GM11168 (cell line): Measurements from ENCODE around the gene NCK2.
"Not testable (repeated sequence)": the region's sequence is repeated elsewhere in the genome, so short reads cannot be mapped to it uniquely, and the experiment has no call there.

ENCODE experiments used
- in situ Hi-C: fragments of 300-500 bp; cut with MboI; formaldehyde crosslinking; loops from one replicate; pipeline ENCODE4 v1.12.0; 2022; ENCODE audit warnings: low sequenced_read_pairs; ENCODE audit not compliant: unreplicated experiment

The NCK2 gene

GRCh38 chr2:105881286-105882136 lies 136.8 kb downstream of the NCK2 start:
- in situ Hi-C loops = no loop called here

- in situ Hi-C loops = no loop called here
Observed at GRCh38 chr2:105882341-105882740, 137.6 kb downstream of the NCK2 start.

GRCh38 chr2:105882920-105883435 lies 138.3 kb downstream of the NCK2 start:
- in situ Hi-C loops = no loop called here

GRCh38 chr2:105883911-105884694 lies 139.4 kb downstream of the NCK2 start:
- in situ Hi-C loops = no loop called here

GRCh38 chr2:105885456-105885855 lies 140.7 kb downstream of the NCK2 start:
- in situ Hi-C loops = no loop called here

GRCh38 chr2:105886029-105886454 lies 141.3 kb downstream of the NCK2 start:
- in situ Hi-C loops = no loop called here

GRCh38 chr2:105886687-105887086 lies 142.0 kb downstream of the NCK2 start:
- in situ Hi-C loops = no loop called here

GRCh38 chr2:105887256-105887655 lies 142.5 kb downstream of the NCK2 start:
- in situ Hi-C loops = no loop called here

- in situ Hi-C loops = no loop called here
Observed at GRCh38 chr2:105888625-105889024, 143.9 kb downstream of the NCK2 start.

GRCh38 chr2:105889046-105889445 lies 144.3 kb downstream of the NCK2 start:
- in situ Hi-C loops = no loop called here

GRCh38 chr2:105890111-105890510 lies 145.4 kb downstream of the NCK2 start:
- in situ Hi-C loops = no loop called here

- in situ Hi-C loops = no loop called here
Observed at GRCh38 chr2:105890856-105891255, 146.1 kb downstream of the NCK2 start.

- in situ Hi-C loops = no loop called here
Observed at GRCh38 chr2:105893011-105893995, 148.6 kb downstream of the NCK2 start.

- in situ Hi-C loops = no loop called here
Observed at GRCh38 chr2:105894327-105894944, 149.7 kb downstream of the NCK2 start.

GRCh38 chr2:105895990-105896764 lies 151.5 kb downstream of the NCK2 start:
- in situ Hi-C loops = no loop called here

- in situ Hi-C loops = no loop called here
Observed at GRCh38 chr2:105896765-105897163, 152.1 kb downstream of the NCK2 start.

GRCh38 chr2:105897694-105898093 lies 153.0 kb downstream of the NCK2 start:
- in situ Hi-C loops = not testable (repeated sequence)

GRCh38 chr2:105903051-105903674 lies 158.5 kb downstream of the NCK2 start:
- in situ Hi-C loops = no loop called here
